Stimulated activated CD4-positive, alpha-beta T cell treated with anti-CD3 and anti-CD28 coated beads, Interleukin-15, amount 100 ng/mL, for 1 hour (primary cell): Measurements from ENCODE around the gene ETNK1.
"Not testable (repeated sequence)": the region's sequence is repeated elsewhere in the genome, so short reads cannot be mapped to it uniquely, and the experiment has no call there.

Experiments used
- DNase-seq, 2 donors: peaks; one replicate each; pipeline ENCODE4 v3.0.0-alpha.2; 2020; ENCODE audit warnings: low read depth in 1 of 2, low spot score in 1 of 2

Gene ETNK1

DNA sequence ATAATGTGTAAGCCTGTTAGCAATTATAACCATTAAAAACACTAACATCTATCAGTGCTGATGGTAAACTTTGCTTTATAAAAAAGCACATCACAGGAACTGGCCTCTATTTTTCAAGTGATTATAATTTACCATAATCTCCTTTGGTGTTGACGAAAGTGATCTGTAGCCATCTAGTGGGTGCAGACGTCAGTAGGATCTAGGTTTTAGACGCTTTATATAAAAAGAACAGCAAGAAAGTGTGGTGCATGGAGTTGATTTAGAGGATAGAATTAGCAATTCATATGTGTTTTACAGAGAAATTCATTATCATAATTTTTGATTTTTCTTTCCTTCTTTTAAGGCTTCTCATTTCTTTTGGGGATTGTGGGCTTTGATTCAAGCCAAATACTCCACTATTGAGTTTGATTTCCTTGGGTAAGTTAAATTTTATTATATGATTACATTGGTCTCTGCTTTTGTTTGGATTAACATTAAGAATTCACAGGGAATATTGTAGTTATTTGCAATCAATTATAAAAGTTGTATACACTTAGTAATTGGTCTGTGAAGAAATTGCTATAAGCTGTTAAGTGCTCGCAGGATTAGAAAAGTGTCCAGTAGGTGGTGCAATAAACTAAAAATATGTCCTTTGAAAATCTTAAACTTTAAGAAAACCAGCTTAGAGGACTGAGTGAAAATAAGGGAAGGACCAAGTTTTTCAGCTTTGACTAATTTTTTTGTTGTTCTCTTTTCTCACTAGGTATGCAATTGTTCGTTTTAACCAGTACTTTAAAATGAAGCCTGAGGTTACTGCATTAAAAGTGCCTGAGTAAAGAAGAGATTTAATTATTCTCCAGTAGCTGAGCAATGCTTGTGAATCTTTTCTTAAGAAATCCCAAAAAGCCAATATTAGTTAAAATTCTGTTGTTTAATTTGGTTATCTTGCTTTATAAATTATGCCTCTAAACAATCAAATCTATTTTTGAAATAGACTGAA is 59.5 kb downstream of the ETNK1 start:
- no peak for DNase-seq

DNA sequence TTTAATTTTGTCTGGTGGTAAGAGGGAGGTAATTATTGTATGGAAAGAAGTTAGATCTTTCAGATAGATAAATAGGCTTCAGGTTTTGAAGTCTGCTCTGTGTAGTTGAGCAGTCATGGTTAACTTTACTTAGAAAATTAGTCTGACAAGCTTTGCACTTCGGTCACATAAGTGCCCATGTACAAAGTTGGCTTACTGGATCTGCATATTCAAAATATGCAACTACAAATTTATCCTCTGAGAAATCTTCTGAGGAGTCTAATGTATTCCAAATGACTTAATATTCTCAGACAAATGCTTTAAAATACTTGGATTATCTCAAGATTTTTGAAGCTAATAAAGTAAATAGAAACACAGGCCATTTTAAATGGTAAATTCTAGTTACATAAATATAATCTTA is 61.2 kb downstream of the ETNK1 start:
- no peak for DNase-seq

DNA sequence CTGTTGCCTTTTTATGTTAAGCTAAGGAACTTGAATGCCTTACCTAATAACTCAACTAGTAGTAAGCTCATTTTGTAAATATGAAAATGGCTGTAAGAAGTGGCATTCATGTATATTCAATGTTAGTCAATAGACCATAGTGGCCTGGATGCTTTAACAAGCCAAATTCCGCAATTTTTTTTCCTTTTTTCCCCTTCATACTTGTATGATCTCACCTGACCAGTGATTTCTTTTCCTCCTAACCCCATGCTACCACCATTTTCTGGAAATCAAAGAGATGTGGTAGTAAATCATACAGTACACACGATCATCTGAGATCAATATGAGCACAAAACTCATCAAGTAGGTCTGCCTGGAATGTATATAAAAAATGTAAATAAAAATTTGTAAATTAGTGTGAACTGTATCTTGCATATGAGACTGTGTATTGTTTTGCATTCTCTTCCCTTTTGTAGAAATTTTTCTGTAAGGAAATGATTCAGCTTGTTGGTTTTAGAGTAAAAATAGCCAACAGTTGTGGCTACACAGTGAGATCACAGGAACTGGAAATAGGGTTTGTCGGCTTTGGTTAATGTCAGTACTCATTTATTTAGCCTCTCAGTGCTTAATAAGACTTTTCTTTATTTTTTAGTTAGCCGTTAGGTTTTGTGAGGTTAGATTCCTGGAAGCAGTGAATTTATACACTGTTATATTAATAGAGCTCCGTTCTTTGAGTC is 62.5 kb downstream of the ETNK1 start:
- no peak for DNase-seq

DNA sequence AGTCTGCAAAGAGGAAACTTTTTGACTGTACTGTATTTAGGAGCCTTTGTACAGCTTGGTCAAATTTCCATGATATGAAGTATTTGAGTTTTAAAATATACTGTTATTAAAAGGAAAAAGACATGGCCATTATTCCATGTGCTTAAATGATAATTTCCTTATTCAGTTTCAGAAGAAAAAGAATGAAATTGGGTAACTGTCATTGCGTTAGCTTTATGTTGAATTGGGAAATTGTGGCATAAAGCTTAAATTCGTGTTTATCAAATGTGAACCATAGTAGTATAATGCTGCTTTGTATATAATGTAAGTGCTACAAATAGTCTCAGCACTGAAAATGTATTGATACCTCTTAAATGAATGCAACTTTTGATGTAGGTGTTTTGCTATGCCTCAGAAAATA is 64.9 kb downstream of the ETNK1 start:
- DNase-seq: no peak

DNA sequence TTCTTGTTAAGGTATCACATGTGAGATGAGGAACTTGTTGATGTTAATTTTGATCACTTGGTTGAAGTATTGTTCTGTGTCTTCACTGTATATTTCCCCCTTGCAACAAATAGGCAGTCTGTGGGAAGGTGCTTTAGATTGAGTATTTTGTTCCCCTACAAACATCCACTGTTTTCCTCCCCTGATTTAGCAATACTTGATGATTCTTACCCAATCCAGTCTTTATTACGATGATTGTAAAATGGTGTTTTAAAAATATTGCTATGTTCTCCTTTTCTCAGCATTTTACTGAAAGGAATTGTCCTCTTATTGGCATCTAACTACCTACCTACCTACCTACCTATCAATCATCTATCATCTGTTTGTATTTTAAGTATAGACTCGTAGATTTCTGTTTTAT is 66.3 kb downstream of the ETNK1 start:
- DNase-seq: no peak

DNA sequence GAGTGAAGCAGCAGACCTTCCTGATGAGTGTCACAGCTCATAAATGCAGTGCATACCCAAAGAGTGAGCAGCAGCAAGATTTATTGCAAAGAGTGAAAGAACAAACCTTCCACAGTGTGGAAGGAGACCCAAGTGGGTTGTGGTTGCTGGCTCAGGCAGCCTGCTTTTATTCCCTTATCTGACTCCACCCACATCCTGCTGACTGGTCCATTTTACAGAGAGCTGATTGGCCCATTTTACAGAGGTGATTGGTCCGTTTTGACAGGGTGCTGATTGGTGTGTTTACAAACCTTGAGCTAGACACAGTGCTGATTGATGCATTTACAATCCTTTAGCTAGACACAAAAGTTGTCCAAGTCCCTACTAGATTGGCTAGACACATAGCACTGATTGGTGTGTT is 67.5 kb downstream of the ETNK1 start:
- not testable (repeated sequence) for DNase-seq

DNA sequence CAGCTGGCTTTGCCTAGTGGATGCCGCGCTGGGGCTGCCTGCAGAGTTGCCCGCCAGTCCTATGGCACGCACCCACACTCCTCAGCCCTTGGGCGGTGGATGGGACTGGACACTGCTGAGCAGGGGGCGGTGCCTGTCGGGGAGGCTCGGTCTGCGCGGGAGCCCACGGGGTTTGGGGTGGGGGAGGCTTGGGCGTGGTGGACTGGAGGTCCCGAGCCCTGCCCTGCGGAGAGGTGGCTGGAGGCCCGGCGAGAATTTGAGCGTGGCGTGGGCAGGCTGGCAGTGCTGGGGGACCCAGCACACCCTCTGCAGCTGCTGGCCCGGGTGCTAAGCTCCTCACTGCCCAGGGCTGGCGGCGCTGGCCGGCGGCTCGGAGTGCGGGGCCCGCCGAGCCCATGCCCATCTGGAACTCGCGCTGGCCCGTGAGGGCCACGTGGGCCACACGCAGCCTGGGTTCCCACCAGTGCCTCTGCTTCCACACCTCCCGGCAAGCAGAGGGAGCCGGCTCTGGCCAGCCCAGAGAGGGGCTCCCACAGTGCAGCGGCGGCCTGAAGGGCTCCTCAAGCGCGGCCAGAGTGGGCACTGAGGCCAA is 68.1 kb downstream of the ETNK1 start:
- DNase-seq: no peak

DNA sequence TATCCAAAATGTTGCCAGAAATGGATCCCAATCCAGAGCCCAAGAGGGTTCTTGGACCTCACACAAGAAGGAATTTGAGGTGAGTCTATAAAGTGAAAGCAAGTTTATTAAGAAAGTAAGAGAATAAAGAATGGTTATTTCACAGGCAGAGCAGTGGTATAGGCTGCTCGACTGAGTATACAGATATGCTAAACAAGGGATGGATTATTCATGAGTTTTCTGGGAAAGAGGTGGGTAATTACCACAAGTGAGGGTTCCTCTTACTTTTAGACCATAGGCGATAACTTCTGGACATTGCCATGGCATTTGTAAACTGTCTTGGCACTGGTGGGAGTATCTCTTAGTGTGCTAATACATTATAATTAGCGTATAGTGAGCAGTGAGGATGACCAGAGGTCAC is 73.6 kb downstream of the ETNK1 start:
- DNase-seq: no peak

DNA sequence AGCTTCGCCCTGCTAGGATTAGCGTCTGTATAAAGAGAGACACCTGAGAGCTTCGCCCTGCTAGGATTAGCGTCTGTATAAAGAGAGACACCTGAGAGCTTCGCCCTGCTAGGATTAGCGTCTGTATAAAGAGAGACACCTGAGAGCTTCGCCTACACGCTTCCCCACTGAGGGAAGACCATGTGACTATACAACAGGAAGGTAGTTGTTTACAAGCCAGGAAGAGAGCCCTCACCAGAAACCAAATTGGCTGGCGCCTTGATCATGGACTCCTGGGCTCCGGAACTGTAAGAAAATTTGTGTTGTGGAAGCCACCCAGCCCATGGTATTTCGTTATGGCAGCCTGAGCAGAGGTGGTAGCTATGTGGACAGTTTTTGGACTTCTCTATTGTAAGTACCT is 74.7 kb downstream of the ETNK1 start:
- not testable (repeated sequence) for DNase-seq

DNA sequence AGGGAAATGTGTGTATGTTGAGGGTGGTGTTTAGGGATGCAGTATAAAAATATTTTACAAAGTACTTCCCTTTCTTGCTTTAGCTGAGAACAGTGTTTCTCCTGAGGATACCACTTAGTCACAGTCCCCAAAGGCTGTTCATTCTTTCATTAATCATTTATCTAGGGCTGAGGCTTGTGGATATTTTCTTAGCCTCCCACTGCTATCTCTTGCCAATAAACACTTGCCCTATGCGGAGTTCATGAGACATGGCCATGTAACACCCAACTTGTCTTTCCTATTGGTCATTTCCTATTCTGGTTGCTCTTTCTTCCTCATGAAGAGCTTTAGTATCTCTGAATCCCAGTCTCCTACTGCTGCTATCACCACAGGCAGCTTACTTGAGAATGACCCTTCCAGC is 75.1 kb downstream of the ETNK1 start:
- no peak for DNase-seq

DNA sequence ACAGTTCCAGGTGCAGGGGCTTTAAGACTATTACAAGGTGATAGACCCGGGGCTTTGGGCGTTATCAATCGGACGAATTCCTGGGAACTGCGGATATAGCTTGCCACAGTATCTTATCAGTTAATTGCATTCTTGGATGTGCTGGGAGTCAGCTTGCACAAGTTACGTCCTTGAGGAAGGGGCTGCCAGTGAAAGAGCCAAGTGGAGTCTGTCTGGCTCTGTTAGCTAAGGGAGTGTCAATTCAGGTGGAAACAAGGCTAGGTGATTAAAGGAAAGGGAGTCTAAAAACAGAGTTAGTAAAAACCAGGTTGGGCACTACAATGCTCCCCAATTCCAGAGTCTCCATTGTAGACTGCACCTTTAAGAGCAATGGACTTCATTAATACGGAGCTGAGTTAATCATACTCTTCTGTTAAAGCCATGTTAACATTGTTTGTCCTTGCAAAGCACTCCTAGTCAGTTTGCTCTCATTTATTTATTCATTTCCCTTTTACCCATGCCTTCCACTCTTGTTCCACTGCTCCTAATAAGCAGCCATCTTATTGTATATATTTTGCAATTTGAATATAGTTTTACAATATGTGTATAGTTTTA is 76.3 kb downstream of the ETNK1 start:
- DNase-seq: not testable (repeated sequence)

DNA sequence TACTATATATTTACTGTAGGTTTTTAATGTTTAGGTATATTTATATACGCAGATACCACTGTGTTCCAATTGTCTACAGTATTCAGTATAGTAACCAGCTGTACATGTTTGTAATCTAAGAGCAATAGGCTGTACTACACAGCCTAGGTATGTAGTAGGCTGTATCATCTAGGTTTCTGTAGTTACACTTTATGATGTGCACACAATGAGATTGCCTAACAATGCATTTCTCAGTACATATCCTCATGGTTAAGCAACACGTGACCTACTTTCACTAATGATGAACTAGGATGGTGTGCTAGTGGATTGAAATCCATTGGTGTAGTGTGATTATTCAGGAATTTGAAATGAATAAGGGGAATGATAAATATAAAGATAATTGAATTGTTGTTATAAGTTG is 77.7 kb downstream of the ETNK1 start:
- DNase-seq: no peak

DNA sequence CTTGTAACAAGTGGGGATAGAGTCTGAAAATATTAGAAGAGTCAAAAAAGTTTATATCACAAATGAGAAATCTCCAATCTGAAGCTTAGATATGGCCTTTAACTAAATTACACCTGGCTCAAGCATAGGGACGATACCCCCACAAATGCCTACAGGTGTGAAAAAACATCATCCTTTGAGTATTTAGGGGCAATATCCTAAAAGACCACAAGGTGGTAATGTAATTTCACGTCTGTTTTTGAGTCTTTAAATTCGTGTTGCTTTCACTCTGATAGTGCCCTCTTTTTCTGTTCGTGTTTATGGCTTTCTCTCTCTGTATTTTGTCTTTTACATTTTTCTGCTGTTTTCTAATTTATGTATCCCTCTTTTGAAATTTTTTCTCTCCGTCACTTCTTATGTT is 84.3 kb downstream of the ETNK1 start:
- DNase-seq: no peak

DNA sequence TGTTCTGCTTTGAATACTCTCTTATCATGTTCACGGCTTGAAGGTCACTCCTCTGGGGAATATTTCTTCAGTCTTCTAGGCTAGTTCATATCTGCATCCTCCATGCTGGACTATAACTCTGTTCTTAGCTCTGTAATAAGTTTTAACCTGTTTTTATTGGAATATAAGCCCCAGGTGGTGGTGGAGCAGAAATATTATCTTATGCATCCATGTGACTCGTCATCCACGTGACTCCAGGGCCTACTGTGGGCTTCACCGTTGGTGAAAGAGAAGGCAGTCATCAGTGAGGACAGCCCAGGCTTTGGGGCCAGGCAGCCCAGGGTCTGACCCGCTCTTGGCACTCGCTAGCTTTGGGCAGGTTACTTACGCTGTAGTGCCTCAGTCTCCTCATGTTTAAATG is 87.1 kb downstream of the ETNK1 start:
- no peak for DNase-seq

DNA sequence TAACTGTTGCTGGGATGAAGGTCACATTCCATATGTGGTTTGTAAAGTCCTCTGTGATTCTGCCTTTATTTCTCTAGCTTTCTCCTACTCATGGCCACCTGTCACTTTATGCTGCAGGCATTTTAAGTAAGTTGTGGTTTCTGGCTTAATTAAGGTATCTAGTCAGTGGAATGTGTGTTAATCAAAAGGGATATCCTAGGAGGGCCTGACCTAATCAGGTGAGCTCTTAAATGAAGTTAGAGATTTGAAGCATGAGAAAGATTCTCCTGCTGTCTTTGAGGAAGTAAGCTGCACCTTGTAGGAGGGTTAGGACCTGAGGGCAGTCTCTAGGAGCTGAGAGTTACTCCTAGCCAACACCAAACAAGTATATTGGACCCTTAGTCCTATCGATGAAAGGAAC is 90.3 kb downstream of the ETNK1 start:
- DNase-seq: no peak

DNA sequence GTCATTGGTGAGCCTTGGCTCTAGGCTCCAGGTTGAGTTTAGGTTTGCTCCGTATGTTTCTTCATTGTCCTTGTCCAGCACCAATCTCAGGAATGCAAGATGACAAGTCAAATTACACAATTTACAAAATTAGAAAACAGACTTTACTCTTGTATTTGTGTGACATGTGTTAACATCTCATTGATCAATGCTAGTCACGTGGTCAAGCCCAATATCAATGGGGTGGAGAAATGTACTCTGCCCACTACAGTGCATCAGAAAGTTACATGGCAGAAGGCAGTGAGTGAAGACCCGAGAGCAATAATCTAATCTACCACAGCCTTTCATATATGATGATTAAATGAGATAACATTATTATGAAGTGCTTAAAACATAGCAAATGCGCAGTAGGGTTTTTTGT is 94.8 kb downstream of the ETNK1 start:
- no peak for DNase-seq

DNA sequence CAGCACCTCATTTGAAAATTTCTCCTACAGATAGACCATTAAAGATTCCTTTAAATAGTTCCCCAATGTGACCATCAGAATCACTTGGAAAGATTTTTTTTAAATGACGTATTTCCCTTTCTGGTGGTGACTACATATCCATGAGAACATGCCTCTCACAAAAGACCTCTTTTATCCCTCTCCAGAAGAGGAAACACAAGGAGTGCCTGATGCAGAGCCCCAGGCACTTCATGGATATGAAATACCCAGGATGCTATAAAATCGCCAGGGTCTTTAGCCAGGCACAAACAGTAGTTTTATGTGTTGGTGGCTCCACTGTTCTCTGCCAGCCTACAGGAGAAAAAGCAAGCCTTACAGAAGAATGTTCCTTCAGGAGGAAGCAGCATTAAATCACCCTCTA is 97.1 kb downstream of the ETNK1 start:
- DNase-seq: no peak

DNA sequence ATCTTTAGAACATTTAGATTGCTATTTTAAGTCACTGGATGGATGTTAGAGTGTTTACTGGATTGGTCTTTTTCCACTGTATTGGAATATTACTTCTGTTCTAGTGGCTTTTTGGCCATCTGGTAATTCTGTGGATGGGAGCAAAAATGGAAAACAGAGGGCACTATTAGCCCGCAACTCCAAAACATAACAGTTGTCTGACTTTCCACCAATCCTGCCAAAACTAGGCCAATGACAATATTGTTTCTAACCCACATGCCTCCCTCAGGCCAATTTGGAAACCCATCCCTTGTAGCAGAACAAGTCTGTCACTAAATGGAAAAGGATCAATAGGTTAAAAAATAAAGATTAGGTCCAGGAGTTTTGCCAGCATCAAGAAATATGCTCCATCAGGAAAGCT is 97.8 kb downstream of the ETNK1 start:
- no peak for DNase-seq

DNA sequence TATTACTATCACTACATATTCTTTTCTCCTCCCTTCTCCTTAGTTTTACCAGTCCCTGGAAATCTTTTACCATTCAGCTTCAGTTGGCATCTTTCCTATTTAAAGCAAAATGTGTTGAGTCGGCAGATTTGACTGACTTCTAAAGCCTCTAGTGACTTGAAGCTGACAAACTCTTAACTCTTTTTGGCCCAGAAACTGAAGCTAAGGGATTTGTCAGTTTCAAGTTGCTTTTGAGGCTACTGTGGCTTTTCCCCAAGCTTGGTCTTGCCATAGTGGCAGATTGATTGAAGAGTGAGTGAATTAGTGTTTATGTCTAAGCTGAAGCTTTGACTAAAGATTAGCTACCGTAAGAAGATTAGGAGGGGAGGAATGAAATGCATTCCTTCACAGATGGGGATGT is 104.0 kb downstream of the ETNK1 start:
- DNase-seq: no peak

DNA sequence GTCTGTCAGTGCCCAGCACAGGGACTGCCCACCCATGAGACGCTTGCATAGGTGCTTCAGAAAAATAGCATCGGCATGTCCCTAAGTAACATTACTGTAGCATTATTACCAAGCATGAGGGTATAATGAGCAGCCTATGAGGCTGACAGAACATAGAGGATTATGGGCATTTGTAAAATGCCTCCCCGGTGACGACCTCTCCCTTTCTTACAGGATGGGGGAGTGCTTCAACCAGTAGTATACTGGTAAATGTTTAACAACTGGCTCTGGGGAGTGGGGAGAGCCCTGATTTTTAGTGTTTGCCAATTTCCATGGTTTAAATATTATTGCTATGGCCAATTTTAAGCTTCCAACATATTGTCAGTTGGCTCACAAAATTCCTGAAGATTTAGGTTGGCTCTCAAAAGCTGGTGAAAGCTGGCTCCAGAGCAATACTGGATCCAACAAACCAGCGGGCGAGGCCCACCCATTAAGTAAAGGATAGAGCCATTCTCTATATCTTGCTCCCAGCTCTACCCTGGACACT is 104.5 kb downstream of the ETNK1 start:
- no peak for DNase-seq

DNA sequence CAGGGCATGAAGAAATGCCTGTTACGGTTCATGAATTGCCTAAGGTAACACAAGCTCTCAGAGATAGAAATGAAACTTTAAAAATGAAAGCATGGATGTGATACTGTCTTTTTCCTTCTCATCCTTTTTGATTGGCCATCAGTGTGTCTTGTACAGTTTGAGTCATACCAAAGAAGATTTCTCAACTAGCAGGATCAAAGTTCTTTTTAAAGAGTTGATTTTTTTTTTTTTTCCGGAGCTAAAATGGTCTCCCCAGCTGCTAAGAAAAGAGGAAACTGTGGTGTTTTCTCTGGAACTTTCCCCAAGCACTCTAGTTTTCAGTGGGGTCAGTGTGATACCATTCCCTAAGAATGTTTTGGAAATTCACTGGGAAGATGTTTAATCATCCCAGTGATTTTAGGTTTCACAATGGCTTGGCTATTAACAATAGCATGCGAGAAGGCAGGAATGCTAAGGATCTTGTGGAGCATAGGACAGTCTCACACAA is 105.0 kb downstream of the ETNK1 start:
- no peak for DNase-seq
